HEK293 (cell line): ENCODE measurements around the gene INO80.

Source experiments
- CTCF ChIA-PET: fragments of 350-600 bp; formaldehyde crosslinking; extraction: SDS; loops from one replicate; lab custom pipeline; 2021; ENCODE audit warnings: antibody characterized with exemption; lab: Yijun Ruan, JAX
- POLR2A ChIA-PET: fragments of 300-600 bp; formaldehyde crosslinking; extraction: SDS; loops from one replicate; lab custom pipeline; 2020; ENCODE audit warnings: antibody characterized with exemption, inconsistent platforms; lab: Yijun Ruan, JAX
- H3K27ac ChIP-seq: fragments of 200-500 bp; sonication (Bioruptor generic); 2 replicates; pipeline ENCODE4 v1.5.1; 2014; ENCODE audit warnings: low read depth, low read length, control low read depth, inconsistent platforms; ENCODE audit errors: extremely low read depth
- H3K36me3 ChIP-seq, 2 experiments: fragments of 200-500 bp in 1 of 2; sonication (Bioruptor generic) in 1 of 2; 1 replicate in 1 of 2; 2 replicates in 1 of 2; pipeline ENCODE4 v1.5.1; 2014 to 2017; ENCODE audit warnings: inconsistent platforms in 2 of 2, low read length in 2 of 2; ENCODE audit not compliant: control insufficient read depth in 2 of 2, insufficient read depth in 1 of 2
- H3K4me1 ChIP-seq: fragments of 200-500 bp; sonication (Bioruptor generic); 2 replicates; pipeline ENCODE4 v1.5.1; 2014; ENCODE audit warnings: mild to moderate bottlenecking, low read length, inconsistent platforms; ENCODE audit not compliant: control insufficient read depth, insufficient read depth
- H3K4me3 ChIP-seq: 2 replicates; pipeline ENCODE4 v1.5.1; 2011; ENCODE audit warnings: low read depth, mild to moderate bottlenecking, control low read depth, low read length, moderate library complexity
- H3K9me3 ChIP-seq: fragments of 200-500 bp; sonication (Bioruptor generic); 2 replicates; pipeline ENCODE4 v1.5.1; 2014; ENCODE audit warnings: low read depth, low read length, inconsistent platforms; ENCODE audit not compliant: control insufficient read depth, insufficient read depth
- HOXA7 ChIP-seq: sonication (generic); formaldehyde crosslinking; IDR thresholded peaks from 2 replicates; pipeline ENCODE4 v1.8.1; 2022; ENCODE audit warnings: missing genetic modification reagents, borderline replicate concordance
- RBAK ChIP-seq: fragments of 450-650 bp; formaldehyde crosslinking; IDR thresholded peaks from 2 replicates; pipeline ENCODE4 v1.5.1; 2016; ENCODE audit warnings: missing biosample characterization, missing genetic modification characterization
- SP7 ChIP-seq: fragments of 450-650 bp; formaldehyde crosslinking; IDR thresholded peaks from 2 replicates; pipeline ENCODE4 v1.5.1; 2016; ENCODE audit warnings: missing biosample characterization, missing genetic modification characterization
- ZBTB48 ChIP-seq: fragments of 450-650 bp; formaldehyde crosslinking; IDR thresholded peaks from 2 replicates; pipeline ENCODE4 v1.5.1; 2016; ENCODE audit warnings: missing biosample characterization, missing genetic modification characterization
- ZFP37 ChIP-seq: fragments of 450-650 bp; formaldehyde crosslinking; IDR thresholded peaks from 2 replicates; pipeline ENCODE4 v1.5.1; 2016; ENCODE audit warnings: missing biosample characterization, missing genetic modification characterization
- ZNF140 ChIP-seq: fragments of 450-650 bp; formaldehyde crosslinking; IDR thresholded peaks from 2 replicates; pipeline ENCODE4 v1.5.1; 2016; ENCODE audit warnings: missing biosample characterization, missing genetic modification characterization
- ZNF19 ChIP-seq: fragments of 450-650 bp; formaldehyde crosslinking; IDR thresholded peaks from 2 replicates; pipeline ENCODE4; 2016; ENCODE audit warnings: missing biosample characterization, missing genetic modification characterization, low read depth
- ZNF2 ChIP-seq: fragments of 450-650 bp; formaldehyde crosslinking; IDR thresholded peaks from 2 replicates; pipeline ENCODE4 v1.5.1; 2016; ENCODE audit warnings: missing biosample characterization, missing genetic modification characterization
- ZNF211 ChIP-seq: fragments of 450-650 bp; formaldehyde crosslinking; IDR thresholded peaks from 2 replicates; pipeline ENCODE4 v1.5.1; 2016; ENCODE audit warnings: low read depth, missing biosample characterization, missing genetic modification characterization
- ZNF223 ChIP-seq: fragments of 450-650 bp; formaldehyde crosslinking; IDR thresholded peaks from 2 replicates; pipeline ENCODE4 v1.5.1; 2016; ENCODE audit warnings: missing biosample characterization, missing genetic modification characterization
- ZNF23 ChIP-seq: fragments of 450-650 bp; formaldehyde crosslinking; IDR thresholded peaks from 2 replicates; pipeline ENCODE4 v1.5.1; 2016; ENCODE audit warnings: missing biosample characterization, missing genetic modification characterization, borderline replicate concordance
- ZNF239 ChIP-seq: fragments of 450-650 bp; formaldehyde crosslinking; IDR thresholded peaks from 2 replicates; pipeline ENCODE4 v1.5.1; 2016; ENCODE audit warnings: missing biosample characterization, missing genetic modification characterization
- ZNF341 ChIP-seq: fragments of 450-650 bp; formaldehyde crosslinking; IDR thresholded peaks from 2 replicates; pipeline ENCODE4; 2016; ENCODE audit warnings: low read depth, missing biosample characterization, missing genetic modification characterization
- ZNF391 ChIP-seq: fragments of 450-650 bp; formaldehyde crosslinking; IDR thresholded peaks from 2 replicates; pipeline ENCODE4 v1.5.1; 2016; ENCODE audit warnings: low read depth, missing biosample characterization, missing genetic modification characterization, borderline replicate concordance
- ZNF416 ChIP-seq: fragments of 450-650 bp; formaldehyde crosslinking; IDR thresholded peaks from 2 replicates; pipeline ENCODE4 v1.5.1; 2016; ENCODE audit warnings: missing biosample characterization, missing genetic modification characterization
- ZNF48 ChIP-seq: fragments of 450-650 bp; formaldehyde crosslinking; IDR thresholded peaks from 2 replicates; pipeline ENCODE4 v1.5.1; 2016; ENCODE audit warnings: missing biosample characterization, missing genetic modification characterization
- ZNF501 ChIP-seq: fragments of 450-650 bp; formaldehyde crosslinking; IDR thresholded peaks from 2 replicates; pipeline ENCODE4 v1.5.1; 2016; ENCODE audit warnings: missing biosample characterization, missing genetic modification characterization
- ZNF544 ChIP-seq: fragments of 450-650 bp; formaldehyde crosslinking; IDR thresholded peaks from 2 replicates; pipeline ENCODE4 v1.5.0; 2017; ENCODE audit warnings: missing biosample characterization, missing genetic modification characterization
- ZNF558 ChIP-seq: fragments of 450-650 bp; formaldehyde crosslinking; IDR thresholded peaks from 2 replicates; pipeline ENCODE4 v1.5.1; 2016; ENCODE audit warnings: missing biosample characterization, missing genetic modification characterization
- ZNF560 ChIP-seq: fragments of 450-650 bp; formaldehyde crosslinking; IDR thresholded peaks from 2 replicates; pipeline ENCODE4 v1.5.1; 2017; ENCODE audit warnings: missing biosample characterization, missing genetic modification characterization, borderline replicate concordance
- ZNF610 ChIP-seq: fragments of 450-650 bp; formaldehyde crosslinking; IDR thresholded peaks from 2 replicates; pipeline ENCODE4 v1.5.1; 2016; ENCODE audit warnings: missing biosample characterization, missing genetic modification characterization, borderline replicate concordance
- ZNF623 ChIP-seq: fragments of 450-650 bp; formaldehyde crosslinking; IDR thresholded peaks from 2 replicates; pipeline ENCODE4 v1.5.1; 2016; ENCODE audit warnings: missing biosample characterization, missing genetic modification characterization
- ZNF629 ChIP-seq: fragments of 450-650 bp; formaldehyde crosslinking; IDR thresholded peaks from 2 replicates; pipeline ENCODE4 v1.5.1; 2017; ENCODE audit warnings: missing biosample characterization, missing genetic modification characterization
- ZNF654 ChIP-seq: fragments of 450-650 bp; formaldehyde crosslinking; IDR thresholded peaks from 2 replicates; pipeline ENCODE4 v1.5.1; 2016; ENCODE audit warnings: low read depth, missing biosample characterization, missing genetic modification characterization
- ZNF658 ChIP-seq: fragments of 450-650 bp; formaldehyde crosslinking; IDR thresholded peaks from 2 replicates; pipeline ENCODE4; 2016; ENCODE audit warnings: missing biosample characterization, missing genetic modification characterization
- ZNF768 ChIP-seq: fragments of 450-650 bp; formaldehyde crosslinking; IDR thresholded peaks from 2 replicates; pipeline ENCODE4 v1.5.1; 2018; ENCODE audit warnings: missing biosample characterization, mild to moderate bottlenecking, missing genetic modification characterization
- ZNF776 ChIP-seq: fragments of 450-650 bp; formaldehyde crosslinking; IDR thresholded peaks from 2 replicates; pipeline ENCODE4 v1.5.0; 2017; ENCODE audit warnings: missing biosample characterization, missing genetic modification characterization, borderline replicate concordance
- ZNF791 ChIP-seq: fragments of 450-650 bp; formaldehyde crosslinking; IDR thresholded peaks from 2 replicates; pipeline ENCODE4 v1.5.1; 2016; ENCODE audit warnings: missing biosample characterization, missing genetic modification characterization
- ZNF837 ChIP-seq: fragments of 450-650 bp; formaldehyde crosslinking; IDR thresholded peaks from 2 replicates; pipeline ENCODE4 v1.5.1; 2016; ENCODE audit warnings: missing biosample characterization, missing genetic modification characterization
- TF ChIP-seq, protein P1 (sequence below): fragments of 450-650 bp; formaldehyde crosslinking; IDR thresholded peaks from 2 replicates; pipeline ENCODE4 v1.5.1; 2016; ENCODE audit warnings: missing biosample characterization, missing genetic modification characterization
- TF ChIP-seq, protein P2 (sequence below): fragments of 450-650 bp; formaldehyde crosslinking; IDR thresholded peaks from 2 replicates; pipeline ENCODE4 v1.5.1; 2016; ENCODE audit warnings: missing biosample characterization, missing genetic modification characterization
- TF ChIP-seq, protein P3 (sequence below): fragments of 450-650 bp; formaldehyde crosslinking; IDR thresholded peaks from 2 replicates; pipeline ENCODE4 v1.5.1; 2016; ENCODE audit warnings: missing biosample characterization, missing genetic modification characterization, low read depth
- TF ChIP-seq, protein P4 (sequence below): fragments of 450-650 bp; formaldehyde crosslinking; IDR thresholded peaks from 2 replicates; pipeline ENCODE4 v1.5.1; 2016; ENCODE audit warnings: missing biosample characterization, missing genetic modification characterization, borderline replicate concordance

INO80 gene

DNA sequence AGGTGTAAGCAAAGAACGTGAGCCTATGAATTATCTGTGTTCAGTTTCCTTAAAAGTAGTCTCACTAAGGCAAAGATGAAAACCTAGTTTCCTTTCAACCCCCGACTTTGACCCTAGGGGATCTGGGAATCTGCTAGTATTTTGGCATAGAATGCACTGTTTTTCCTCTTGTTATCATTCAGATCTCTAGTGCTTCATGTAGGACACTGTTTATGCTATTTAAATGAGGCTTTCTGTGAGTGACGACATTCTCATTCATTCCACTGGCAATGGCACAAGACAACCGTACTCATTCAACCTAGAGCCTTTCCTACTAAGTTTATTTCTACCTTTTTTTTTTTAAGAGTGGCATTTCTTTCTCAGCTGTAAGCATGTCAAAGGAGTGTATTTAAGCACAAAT is 95.8 kb downstream of the INO80 start (continued):
- TF ChIP-seq ZNF544 (no peak), ZNF791 (tag by site-specific recombination) (no peak), ZNF2 (no peak), ZNF223 (no peak), ZNF140 (no peak), ZNF391 (tag by site-specific recombination) (no peak), RBAK (tag by site-specific recombination) (no peak), ZNF768 (tag by site-specific recombination) (no peak), ZNF211 (tag by site-specific recombination) (no peak), ZFP37 (no peak), ZNF776 (no peak), ZNF19 (no peak)
- TF ChIP-seq, protein P1, sequence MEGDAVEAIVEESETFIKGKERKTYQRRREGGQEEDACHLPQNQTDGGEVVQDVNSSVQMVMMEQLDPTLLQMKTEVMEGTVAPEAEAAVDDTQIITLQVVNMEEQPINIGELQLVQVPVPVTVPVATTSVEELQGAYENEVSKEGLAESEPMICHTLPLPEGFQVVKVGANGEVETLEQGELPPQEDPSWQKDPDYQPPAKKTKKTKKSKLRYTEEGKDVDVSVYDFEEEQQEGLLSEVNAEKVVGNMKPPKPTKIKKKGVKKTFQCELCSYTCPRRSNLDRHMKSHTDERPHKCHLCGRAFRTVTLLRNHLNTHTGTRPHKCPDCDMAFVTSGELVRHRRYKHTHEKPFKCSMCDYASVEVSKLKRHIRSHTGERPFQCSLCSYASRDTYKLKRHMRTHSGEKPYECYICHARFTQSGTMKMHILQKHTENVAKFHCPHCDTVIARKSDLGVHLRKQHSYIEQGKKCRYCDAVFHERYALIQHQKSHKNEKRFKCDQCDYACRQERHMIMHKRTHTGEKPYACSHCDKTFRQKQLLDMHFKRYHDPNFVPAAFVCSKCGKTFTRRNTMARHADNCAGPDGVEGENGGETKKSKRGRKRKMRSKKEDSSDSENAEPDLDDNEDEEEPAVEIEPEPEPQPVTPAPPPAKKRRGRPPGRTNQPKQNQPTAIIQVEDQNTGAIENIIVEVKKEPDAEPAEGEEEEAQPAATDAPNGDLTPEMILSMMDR (tag by site-specific recombination) = no peak
- TF ChIP-seq, protein P2, sequence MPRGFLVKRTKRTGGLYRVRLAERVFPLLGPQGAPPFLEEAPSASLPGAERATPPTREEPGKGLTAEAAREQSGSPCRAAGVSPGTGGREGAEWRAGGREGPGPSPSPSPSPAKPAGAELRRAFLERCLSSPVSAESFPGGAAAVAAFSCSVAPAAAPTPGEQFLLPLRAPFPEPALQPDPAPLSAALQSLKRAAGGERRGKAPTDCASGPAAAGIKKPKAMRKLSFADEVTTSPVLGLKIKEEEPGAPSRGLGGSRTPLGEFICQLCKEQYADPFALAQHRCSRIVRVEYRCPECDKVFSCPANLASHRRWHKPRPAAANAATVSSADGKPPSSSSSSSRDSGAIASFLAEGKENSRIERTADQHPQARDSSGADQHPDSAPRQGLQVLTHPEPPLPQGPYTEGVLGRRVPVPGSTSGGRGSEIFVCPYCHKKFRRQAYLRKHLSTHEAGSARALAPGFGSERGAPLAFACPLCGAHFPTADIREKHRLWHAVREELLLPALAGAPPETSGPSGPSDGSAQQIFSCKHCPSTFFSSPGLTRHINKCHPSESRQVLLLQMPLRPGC (tag by site-specific recombination) = no peak
- TF ChIP-seq, protein P3, sequence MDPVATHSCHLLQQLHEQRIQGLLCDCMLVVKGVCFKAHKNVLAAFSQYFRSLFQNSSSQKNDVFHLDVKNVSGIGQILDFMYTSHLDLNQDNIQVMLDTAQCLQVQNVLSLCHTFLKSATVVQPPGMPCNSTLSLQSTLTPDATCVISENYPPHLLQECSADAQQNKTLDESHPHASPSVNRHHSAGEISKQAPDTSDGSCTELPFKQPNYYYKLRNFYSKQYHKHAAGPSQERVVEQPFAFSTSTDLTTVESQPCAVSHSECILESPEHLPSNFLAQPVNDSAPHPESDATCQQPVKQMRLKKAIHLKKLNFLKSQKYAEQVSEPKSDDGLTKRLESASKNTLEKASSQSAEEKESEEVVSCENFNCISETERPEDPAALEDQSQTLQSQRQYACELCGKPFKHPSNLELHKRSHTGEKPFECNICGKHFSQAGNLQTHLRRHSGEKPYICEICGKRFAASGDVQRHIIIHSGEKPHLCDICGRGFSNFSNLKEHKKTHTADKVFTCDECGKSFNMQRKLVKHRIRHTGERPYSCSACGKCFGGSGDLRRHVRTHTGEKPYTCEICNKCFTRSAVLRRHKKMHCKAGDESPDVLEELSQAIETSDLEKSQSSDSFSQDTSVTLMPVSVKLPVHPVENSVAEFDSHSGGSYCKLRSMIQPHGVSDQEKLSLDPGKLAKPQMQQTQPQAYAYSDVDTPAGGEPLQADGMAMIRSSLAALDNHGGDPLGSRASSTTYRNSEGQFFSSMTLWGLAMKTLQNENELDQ (tag by site-specific recombination) = no peak

DNA sequence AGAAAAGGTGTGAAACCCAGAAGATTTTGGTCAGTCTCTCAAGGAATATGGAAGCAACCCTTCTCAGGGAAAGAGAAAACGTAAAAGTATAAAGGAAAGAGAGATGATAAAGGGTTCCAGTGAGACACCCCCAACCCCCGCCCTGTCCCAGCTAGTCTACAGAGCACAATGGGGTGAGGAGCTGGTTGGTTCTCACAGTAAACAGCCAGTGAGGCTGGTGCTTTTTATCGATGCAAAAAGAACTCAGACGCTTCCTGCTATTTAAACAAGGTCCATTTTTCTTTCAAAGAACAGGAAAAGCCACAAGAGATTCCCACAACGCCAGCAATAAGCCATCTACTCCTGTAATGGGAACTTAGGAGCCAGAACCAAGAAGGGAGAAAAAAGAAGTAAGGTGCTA is 96.9 kb downstream of the INO80 start:
- no peak for TF ChIP-seq ZBTB48 (tag by site-specific recombination)
- TF ChIP-seq ZNF239 (tag by site-specific recombination) = no peak
- TF ChIP-seq ZNF416 (tag by site-specific recombination) = no peak
- TF ChIP-seq ZNF658 (tag by site-specific recombination) = no peak
- TF ChIP-seq HOXA7 = no peak
- TF ChIP-seq ZNF623 (tag by site-specific recombination) = no peak
- TF ChIP-seq ZNF341 (tag by site-specific recombination) = no peak
- TF ChIP-seq ZNF610 (tag by site-specific recombination) = no peak
- no peak for TF ChIP-seq ZNF23 (tag by site-specific recombination)
- TF ChIP-seq ZNF560 (tag by site-specific recombination) = no peak
- no peak for TF ChIP-seq ZNF837
- no peak for TF ChIP-seq SP7 (tag by site-specific recombination)
- no peak for TF ChIP-seq ZNF629 (tag by site-specific recombination)
- no peak for TF ChIP-seq ZNF501 (tag by site-specific recombination)
- no peak for TF ChIP-seq ZNF654
- TF ChIP-seq, protein P4, sequence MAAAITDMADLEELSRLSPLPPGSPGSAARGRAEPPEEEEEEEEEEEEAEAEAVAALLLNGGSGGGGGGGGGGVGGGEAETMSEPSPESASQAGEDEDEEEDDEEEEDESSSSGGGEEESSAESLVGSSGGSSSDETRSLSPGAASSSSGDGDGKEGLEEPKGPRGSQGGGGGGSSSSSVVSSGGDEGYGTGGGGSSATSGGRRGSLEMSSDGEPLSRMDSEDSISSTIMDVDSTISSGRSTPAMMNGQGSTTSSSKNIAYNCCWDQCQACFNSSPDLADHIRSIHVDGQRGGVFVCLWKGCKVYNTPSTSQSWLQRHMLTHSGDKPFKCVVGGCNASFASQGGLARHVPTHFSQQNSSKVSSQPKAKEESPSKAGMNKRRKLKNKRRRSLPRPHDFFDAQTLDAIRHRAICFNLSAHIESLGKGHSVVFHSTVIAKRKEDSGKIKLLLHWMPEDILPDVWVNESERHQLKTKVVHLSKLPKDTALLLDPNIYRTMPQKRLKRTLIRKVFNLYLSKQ (tag by site-specific recombination) = no peak
- TF ChIP-seq ZNF558 (tag by site-specific recombination) = no peak
- no peak for TF ChIP-seq ZNF48 (tag by site-specific recombination)
- peaks cover 0 to 60% of the 10 kb centered on the region in 2 experiments; a peak in 2 of 3 replicates for H3K36me3 ChIP-seq
- CTCF ChIA-PET = interaction anchor here (0.6 to 4.2 kb wide), 7 partner anchors 15 to 114 kb away, joined by 3 to 37 read pairs (median 4); no protein-coding TSS in a partner anchor
- H3K9me3 ChIP-seq = no peaks in the 10 kb centered on the region
- POLR2A ChIA-PET = interaction anchor here (0.9 to 1.3 kb wide), 2 partner anchors 77 to 90 kb away, joined by 4 to 5 read pairs; partner anchors contain the start of gene DLL4
- no peak overlapping the region for H3K27ac ChIP-seq
- H3K4me1 ChIP-seq = no peaks in the 10 kb centered on the region
- H3K4me3 ChIP-seq = no peak overlapping the region
